Measurements from ENCODE around the gene POLDIP2. TPM values are rescaled to one million over a fixed set of nuclear protein-coding genes. Genes with fewer than 3 reads are reported as not detected.

Gene POLDIP2
- total and polyA plus RNA-seq, 9 of the 15 experiments (the other 6 are each of a cell fraction or from before 2014, with no cell fraction given), result 22.0 to 137 (median 104) TPM

DNA sequence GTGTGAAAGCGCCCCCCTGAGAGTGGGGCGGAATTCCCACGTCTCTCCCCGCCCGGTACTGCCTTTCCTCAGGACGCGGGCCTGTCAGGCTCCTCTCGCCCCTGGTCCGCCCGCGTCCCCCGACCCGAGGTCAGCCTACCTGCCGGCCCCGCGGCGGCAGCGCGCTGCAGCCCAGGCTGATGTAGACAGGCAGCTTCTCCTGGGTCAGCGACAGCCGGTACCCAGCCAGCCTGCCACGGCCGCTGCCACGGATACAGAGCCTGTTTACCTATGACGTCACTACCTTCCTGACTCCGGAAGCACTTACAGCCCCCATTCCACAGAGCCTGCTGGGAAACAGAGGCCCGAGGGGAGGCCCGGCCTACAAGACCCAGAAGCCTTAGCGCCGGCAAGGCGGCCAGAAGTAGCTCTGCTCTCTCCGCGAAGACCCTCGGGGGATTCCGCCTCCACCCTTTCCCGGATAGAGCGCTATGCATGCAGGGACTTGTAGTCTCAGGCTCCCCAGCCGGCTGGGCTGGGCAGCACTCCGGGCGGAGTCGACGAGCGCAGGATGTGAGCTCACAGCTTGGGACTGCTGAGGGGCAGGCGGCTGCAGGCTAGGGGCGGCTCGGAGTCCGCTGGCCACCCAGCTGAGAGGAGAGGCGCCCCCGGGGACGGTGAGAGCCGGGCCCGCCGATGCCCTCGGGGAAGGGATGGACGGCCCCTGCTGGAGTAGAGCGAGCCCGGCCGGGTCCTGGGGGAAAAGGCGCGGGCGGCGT lies 21.9 kb downstream of the POLDIP2 start, which contains the start of the genes IFT20 and TNFAIP1 (continued):
- TF ChIP-seq NR2C2 (CRISPR knock-in tag; IDR thresholded peaks at IDR 0.05) (peak; percentile 99), NR2C2 (tag; IDR thresholded peaks at IDR 0.05) (peak; percentile 100), TAF9B (IDR thresholded peaks at IDR 0.05; ENCODE audit: partially characterized antibody) (no peak), CHD1 (IDR thresholded peaks at IDR 0.05; ENCODE audit: low read length) (no peak), ZNF175 (CRISPR knock-in tag; IDR thresholded peaks at IDR 0.05; ENCODE audit: low read depth) (peak; percentile 92), PPARD (CRISPR knock-in tag; IDR thresholded peaks at IDR 0.05) (no peak), ZNF431 (CRISPR knock-in tag; IDR thresholded peaks at IDR 0.05) (no peak), TAL1 (IDR thresholded peaks at IDR 0.05) (no peak), NFE2L1 (tag; IDR thresholded peaks at IDR 0.05; ENCODE audit: borderline replicate concordance, low read depth) (no peak), MTF1 (CRISPR knock-in tag; IDR thresholded peaks at IDR 0.05; ENCODE audit: borderline replicate concordance) (no peak), PCBP2 (IDR thresholded peaks at IDR 0.05; ENCODE audit: low read depth, low read length, poor library complexity, severe bottlenecking) (no peak), ZNF24 (IDR thresholded peaks at IDR 0.05) (no peak), SMAD2 (IDR thresholded peaks at IDR 0.05; ENCODE audit: low read depth, low read length) (no peak), EP300 (IDR thresholded peaks at IDR 0.05; ENCODE audit: low read length) (peak; percentile 32; the same call in 1 of the 2 replicates), XRCC3 (IDR thresholded peaks at IDR 0.05) (no peak), ZKSCAN1 (IDR thresholded peaks at IDR 0.05; ENCODE audit: low read depth, low read length) (no peak)
- TF ChIP-seq, protein P1, sequence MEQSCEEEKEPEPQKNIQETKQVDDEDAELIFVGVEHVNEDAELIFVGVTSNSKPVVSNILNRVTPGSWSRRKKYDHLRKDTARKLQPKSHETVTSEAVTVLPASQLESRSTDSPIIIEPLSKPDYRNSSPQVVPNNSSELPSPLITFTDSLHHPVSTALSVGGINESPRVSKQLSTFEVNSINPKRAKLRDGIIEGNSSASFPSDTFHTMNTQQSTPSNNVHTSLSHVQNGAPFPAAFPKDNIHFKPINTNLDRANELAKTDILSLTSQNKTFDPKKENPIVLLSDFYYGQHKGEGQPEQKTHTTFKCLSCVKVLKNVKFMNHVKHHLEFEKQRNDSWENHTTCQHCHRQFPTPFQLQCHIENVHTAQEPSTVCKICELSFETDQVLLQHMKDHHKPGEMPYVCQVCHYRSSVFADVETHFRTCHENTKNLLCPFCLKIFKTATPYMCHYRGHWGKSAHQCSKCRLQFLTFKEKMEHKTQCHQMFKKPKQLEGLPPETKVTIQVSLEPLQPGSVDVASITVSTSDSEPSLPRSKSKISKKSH (CRISPR knock-in tag; IDR thresholded peaks at IDR 0.05), result no peak
- TF ChIP-seq, protein P2, sequence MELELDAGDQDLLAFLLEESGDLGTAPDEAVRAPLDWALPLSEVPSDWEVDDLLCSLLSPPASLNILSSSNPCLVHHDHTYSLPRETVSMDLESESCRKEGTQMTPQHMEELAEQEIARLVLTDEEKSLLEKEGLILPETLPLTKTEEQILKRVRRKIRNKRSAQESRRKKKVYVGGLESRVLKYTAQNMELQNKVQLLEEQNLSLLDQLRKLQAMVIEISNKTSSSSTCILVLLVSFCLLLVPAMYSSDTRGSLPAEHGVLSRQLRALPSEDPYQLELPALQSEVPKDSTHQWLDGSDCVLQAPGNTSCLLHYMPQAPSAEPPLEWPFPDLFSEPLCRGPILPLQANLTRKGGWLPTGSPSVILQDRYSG (tag; conservative IDR thresholded peaks at IDR 0.05; ENCODE audit: low read depth), result no peak
- TF ChIP-seq, protein P3, sequence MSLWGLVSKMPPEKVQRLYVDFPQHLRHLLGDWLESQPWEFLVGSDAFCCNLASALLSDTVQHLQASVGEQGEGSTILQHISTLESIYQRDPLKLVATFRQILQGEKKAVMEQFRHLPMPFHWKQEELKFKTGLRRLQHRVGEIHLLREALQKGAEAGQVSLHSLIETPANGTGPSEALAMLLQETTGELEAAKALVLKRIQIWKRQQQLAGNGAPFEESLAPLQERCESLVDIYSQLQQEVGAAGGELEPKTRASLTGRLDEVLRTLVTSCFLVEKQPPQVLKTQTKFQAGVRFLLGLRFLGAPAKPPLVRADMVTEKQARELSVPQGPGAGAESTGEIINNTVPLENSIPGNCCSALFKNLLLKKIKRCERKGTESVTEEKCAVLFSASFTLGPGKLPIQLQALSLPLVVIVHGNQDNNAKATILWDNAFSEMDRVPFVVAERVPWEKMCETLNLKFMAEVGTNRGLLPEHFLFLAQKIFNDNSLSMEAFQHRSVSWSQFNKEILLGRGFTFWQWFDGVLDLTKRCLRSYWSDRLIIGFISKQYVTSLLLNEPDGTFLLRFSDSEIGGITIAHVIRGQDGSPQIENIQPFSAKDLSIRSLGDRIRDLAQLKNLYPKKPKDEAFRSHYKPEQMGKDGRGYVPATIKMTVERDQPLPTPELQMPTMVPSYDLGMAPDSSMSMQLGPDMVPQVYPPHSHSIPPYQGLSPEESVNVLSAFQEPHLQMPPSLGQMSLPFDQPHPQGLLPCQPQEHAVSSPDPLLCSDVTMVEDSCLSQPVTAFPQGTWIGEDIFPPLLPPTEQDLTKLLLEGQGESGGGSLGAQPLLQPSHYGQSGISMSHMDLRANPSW (CRISPR knock-in tag; IDR thresholded peaks at IDR 0.05), result peak; percentile 90; the same call in 1 of the 2 replicates
- TF ChIP-seq, protein P4, sequence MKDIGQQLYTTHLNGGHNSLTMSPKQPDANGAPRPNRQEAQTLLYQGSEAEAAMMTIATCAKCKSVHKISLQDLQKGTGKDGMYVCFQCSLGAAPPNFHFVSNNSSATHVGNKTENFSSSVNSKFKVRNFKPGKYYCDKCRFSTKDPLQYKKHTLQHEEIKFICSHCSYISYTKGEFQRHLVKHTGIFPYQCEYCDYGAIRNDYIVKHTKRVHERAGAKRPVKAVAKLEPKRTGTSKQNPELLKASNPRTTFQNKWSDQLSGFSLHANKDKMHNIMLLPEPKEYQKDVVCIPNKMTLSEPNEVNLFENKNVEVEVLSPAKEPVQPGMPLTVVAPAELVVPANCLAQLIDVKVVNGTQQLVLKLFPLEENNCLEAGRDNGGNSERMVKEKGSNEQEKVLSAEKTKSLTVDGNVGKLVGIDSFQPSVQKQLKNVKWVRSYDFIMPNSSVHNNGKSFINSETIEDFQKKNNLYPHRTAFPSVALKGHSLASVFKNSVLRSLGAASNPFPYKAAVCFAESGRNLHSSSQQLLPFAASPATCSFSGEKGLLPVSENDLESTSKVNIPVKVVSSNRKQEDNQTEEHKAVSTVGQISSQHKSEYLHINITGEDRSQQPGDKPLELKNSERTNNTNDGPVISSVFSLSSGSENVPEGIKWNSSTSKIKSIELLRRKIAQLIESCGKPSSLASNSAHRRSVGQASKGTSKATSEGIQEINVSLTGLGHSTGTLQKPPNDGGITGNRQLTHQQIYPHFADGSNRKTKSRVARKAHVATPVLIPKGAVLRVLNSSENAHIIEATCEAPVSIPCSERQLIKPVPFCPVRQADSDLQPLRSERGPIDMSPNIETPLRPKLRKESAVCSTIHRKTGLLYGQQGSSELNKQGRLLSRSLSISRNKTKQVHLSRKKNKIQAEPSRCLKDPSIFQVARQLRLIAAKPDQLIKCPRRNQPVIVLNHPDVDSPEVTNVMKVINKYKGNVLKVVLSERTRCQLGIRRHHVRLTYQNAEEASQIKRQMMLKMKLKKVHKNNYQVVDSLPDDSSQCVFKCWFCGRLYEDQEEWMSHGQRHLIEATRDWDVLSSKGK (CRISPR knock-in tag; IDR thresholded peaks at IDR 0.05), result no peak

All from K562 (cell line).